Tibial nerve (tissue), 4 donors: ENCODE measurements around the gene SGO2. TPM values are rescaled to one million over a fixed set of nuclear protein-coding genes. Genes with fewer than 3 reads are reported as not detected.

Experiments used
- DNase-seq, 2 donors: peaks; one replicate each; pipeline ENCODE4 v3.0.0-alpha.2; 2019; ENCODE audit warnings: low spot score in 2 of 2
- H3K27ac ChIP-seq, 4 donors: fragments of 200-600 bp; sonication (generic) in 3 of 4; one replicate each; pipeline ENCODE4 v1.5.1; 2017 to 2019; ENCODE audit warnings: mild to moderate bottlenecking in 1 of 4
- H3K27me3 ChIP-seq, 2 donors: fragments of 200-600 bp; sonication (generic) in 1 of 2; one replicate each; pipeline versions ENCODE4 v1.5.1 to v1.6.0; 2017 to 2019
- H3K36me3 ChIP-seq, 3 donors: fragments of 200-600 bp; sonication (generic); one replicate each; pipeline ENCODE4 v1.5.1; 2018 to 2019
- H3K4me1 ChIP-seq, 4 donors: fragments of 200-600 bp; sonication (generic) in 3 of 4; one replicate each; pipeline ENCODE4 v1.5.1; 2017 to 2019
- H3K4me3 ChIP-seq, 4 donors: fragments of 200-600 bp; sonication (generic) in 3 of 4; one replicate each; pipeline ENCODE4 v1.5.1; 2017 to 2019; ENCODE audit warnings: mild to moderate bottlenecking in 1 of 4, moderate library complexity in 1 of 4
- H3K9me3 ChIP-seq, 4 donors: fragments of 200-600 bp; sonication (generic) in 3 of 4; one replicate each; pipeline ENCODE4 v1.5.1; 2017 to 2019
- CTCF ChIP-seq, 5 experiments: fragments of 200-600 bp in 3 of 5; fragments of 450-650 bp in 2 of 5; sonication (generic) in 3 of 5; IDR thresholded peaks; one replicate each; pipeline ENCODE4 v1.5.1; 2016 to 2019; ENCODE audit warnings: antibody characterized with exemption in 5 of 5, mild to moderate bottlenecking in 3 of 5, moderate library complexity in 2 of 5
- EP300 ChIP-seq, 2 donors: sonication (generic); formaldehyde crosslinking; IDR thresholded peaks; one replicate each; pipeline ENCODE4 v1.6.1; 2017; ENCODE audit warnings: antibody characterized with exemption in 2 of 2, mild to moderate bottlenecking in 1 of 2
- POLR2A ChIP-seq, 2 donors: fragments of 450-650 bp; IDR thresholded peaks; one replicate each; pipeline ENCODE4 v1.6.1; 2017; ENCODE audit warnings: antibody characterized with exemption in 2 of 2, mild to moderate bottlenecking in 2 of 2, moderate library complexity in 2 of 2
- WGBS, 2 donors: methylation state at CpG; one replicate each; pipeline ENCODE4 v1.1.5; 2018; 5-methylcytosine and 5-hydroxymethylcytosine counted together
- total RNA-seq, 4 donors: library from RNA; depleted of rRNA; stranded (reverse); fragments of >200 nt; gene quantifications; one replicate each; pipeline ENCODE4 v1.1.0, GENCODE V29; 2016

SGO2 gene
- total RNA-seq, 4 donors from 2014 or later, result 1.5 to 6.3 (median 4.5) TPM

- TF ChIP-seq CTCF (IDR thresholded peaks at IDR 0.05), result no peak
- no peaks in the 10 kb centered on the region for H3K9me3 ChIP-seq
- no peaks in the 10 kb centered on the region for H3K27me3 ChIP-seq
- H3K27ac ChIP-seq, result peak overlapping the region in 2 of 4 donors; percentile 65 to 76
- peaks cover 0 to 41% (median 2%) of the 10 kb centered on the region in 4 donors for H3K4me1 ChIP-seq
- H3K4me3 ChIP-seq, result no peak overlapping the region
- peaks cover 0 to 21% (median 0%) of the 10 kb centered on the region in 3 donors for H3K36me3 ChIP-seq
- DNase-seq, result no peak
- 32 to 47% methylated on average over 3 of the region's 3 CpGs for WGBS, 2 donors
These were observed 92.0 kb downstream of the SGO2 start for GRCh38 chr2:200618054-200618419.

GRCh38 chr2:200618590-200619021 is 92.6 kb downstream of the SGO2 start:
- H3K27me3 ChIP-seq, result no peaks in the 10 kb centered on the region
- H3K27ac ChIP-seq, result peak overlapping the region in 2 of 4 donors; percentile 65 to 76
- no peak for TF ChIP-seq EP300 (IDR thresholded peaks at IDR 0.05)
- peak in 1 of 5 experiments; percentile 12 for TF ChIP-seq CTCF (IDR thresholded peaks at IDR 0.05)
- H3K4me1 ChIP-seq, result peaks cover 0 to 41% (median 2%) of the 10 kb centered on the region in 4 donors
- H3K9me3 ChIP-seq, result no peaks in the 10 kb centered on the region
- peaks cover 0 to 26% (median 0%) of the 10 kb centered on the region in 3 donors for H3K36me3 ChIP-seq
- H3K4me3 ChIP-seq, result no peak overlapping the region
- DNase-seq, result no peak
- 23 to 27% methylated on average over 3 of the region's 3 CpGs for WGBS, 2 donors

- Histone ChIP-seq H3K36me3 (peaks cover 0 to 27% (median 0%) of the 10 kb centered on the region in 3 donors), H3K4me3 (no peak overlapping the region), H3K4me1 (peaks cover 0 to 41% (median 2%) of the 10 kb centered on the region in 4 donors), H3K9me3 (no peaks in the 10 kb centered on the region), H3K27ac (no peak overlapping the region), H3K27me3 (no peaks in the 10 kb centered on the region)
- WGBS, 2 donors, result 48 to 50% methylated on average over 2 of the region's 2 CpGs
- TF ChIP-seq EP300 (IDR thresholded peaks at IDR 0.05) (no peak), CTCF (IDR thresholded peaks at IDR 0.05) (no peak), POLR2A (IDR thresholded peaks at IDR 0.05) (no peak)
- DNase-seq, result no peak
These were observed 93.3 kb downstream of the SGO2 start for GRCh38 chr2:200619279-200619678.

GRCh38 chr2:200620606-200621390 is 94.8 kb downstream of the SGO2 start:
- DNase-seq, result no peak
- Histone ChIP-seq H3K27ac (no peak overlapping the region), H3K36me3 (peaks cover 0 to 24% (median 0%) of the 10 kb centered on the region in 3 donors), H3K27me3 (no peaks in the 10 kb centered on the region), H3K4me3 (no peak overlapping the region), H3K4me1 (peaks cover 0 to 34% (median 2%) of the 10 kb centered on the region in 4 donors), H3K9me3 (no peaks in the 10 kb centered on the region)
- TF ChIP-seq POLR2A (IDR thresholded peaks at IDR 0.05) (no peak), EP300 (IDR thresholded peaks at IDR 0.05) (no peak), CTCF (IDR thresholded peaks at IDR 0.05) (no peak)
- 94% methylated on average over 7 of the region's 7 CpGs for WGBS, 2 donors

GRCh38 chr2:200622106-200622505 is 96.1 kb downstream of the SGO2 start:
- Histone ChIP-seq H3K4me1 (peaks cover 0 to 23% (median 2%) of the 10 kb centered on the region in 4 donors), H3K9me3 (no peaks in the 10 kb centered on the region), H3K36me3 (peaks cover 0 to 34% (median 0%) of the 10 kb centered on the region in 3 donors), H3K4me3 (no peak overlapping the region), H3K27ac (no peak overlapping the region), H3K27me3 (no peaks in the 10 kb centered on the region)
- WGBS, 2 donors, result 85 to 88% methylated on average over 1 of the region's 1 CpG
- DNase-seq, result no peak
- TF ChIP-seq POLR2A (IDR thresholded peaks at IDR 0.05) (no peak), EP300 (IDR thresholded peaks at IDR 0.05) (no peak), CTCF (IDR thresholded peaks at IDR 0.05) (no peak)
